Large intestine (tissue), 12 donors: Measurements from ENCODE around the gene HEG1. TPM values are rescaled to one million over a fixed set of nuclear protein-coding genes. Genes with fewer than 3 reads are reported as not detected.
A peak's percentile ranks its signal among the peaks of the same experiment; 100 is the strongest.

Experiments used
- DNase-seq, 2 donors: peaks; one replicate each; pipeline versions ENCODE4 v3.0.0 to v3.0.0-alpha.2; 2013
- H3K27ac ChIP-seq: one replicate; pipeline ENCODE4 v1.5.1; 2013; ENCODE audit warnings: low read length
- H3K27me3 ChIP-seq: 2 replicates; pipeline ENCODE4 v1.6.1; 2013; ENCODE audit warnings: low read length; ENCODE audit not compliant: control insufficient read depth, insufficient read depth
- H3K36me3 ChIP-seq: 2 replicates; pipeline ENCODE4 v1.6.1; 2013; ENCODE audit warnings: low read length; ENCODE audit not compliant: control insufficient read depth, insufficient read depth
- H3K4me1 ChIP-seq: one replicate; pipeline ENCODE4 v1.6.1; 2013; ENCODE audit warnings: low read length; ENCODE audit not compliant: control insufficient read depth, insufficient read depth
- H3K4me3 ChIP-seq: one replicate; pipeline ENCODE4 v1.5.1; 2013; ENCODE audit warnings: low read length
- H3K9me3 ChIP-seq: one replicate; pipeline ENCODE4 v1.6.1; 2013; ENCODE audit warnings: mild to moderate bottlenecking, low read depth, low read length, moderate library complexity; ENCODE audit not compliant: control insufficient read depth
- WGBS: methylation state at CpG from one replicate; pipeline ENCODE4 v1.1.5; 2013; ENCODE audit warnings: low lambda C conversion rate; ENCODE audit not compliant: insufficient coverage; 5-methylcytosine and 5-hydroxymethylcytosine counted together
- long read RNA-seq, 11 donors: transcript quantifications; one replicate each; lab custom pipeline, GENCODE V29; 2026
- polyA plus RNA-seq: library from polyadenylated mRNA; unstranded; fragments of 120-200 nt; gene quantifications from one replicate; pipeline ENCODE4 v1.2.1, GENCODE V29; 2013

The HEG1 gene, protein sequence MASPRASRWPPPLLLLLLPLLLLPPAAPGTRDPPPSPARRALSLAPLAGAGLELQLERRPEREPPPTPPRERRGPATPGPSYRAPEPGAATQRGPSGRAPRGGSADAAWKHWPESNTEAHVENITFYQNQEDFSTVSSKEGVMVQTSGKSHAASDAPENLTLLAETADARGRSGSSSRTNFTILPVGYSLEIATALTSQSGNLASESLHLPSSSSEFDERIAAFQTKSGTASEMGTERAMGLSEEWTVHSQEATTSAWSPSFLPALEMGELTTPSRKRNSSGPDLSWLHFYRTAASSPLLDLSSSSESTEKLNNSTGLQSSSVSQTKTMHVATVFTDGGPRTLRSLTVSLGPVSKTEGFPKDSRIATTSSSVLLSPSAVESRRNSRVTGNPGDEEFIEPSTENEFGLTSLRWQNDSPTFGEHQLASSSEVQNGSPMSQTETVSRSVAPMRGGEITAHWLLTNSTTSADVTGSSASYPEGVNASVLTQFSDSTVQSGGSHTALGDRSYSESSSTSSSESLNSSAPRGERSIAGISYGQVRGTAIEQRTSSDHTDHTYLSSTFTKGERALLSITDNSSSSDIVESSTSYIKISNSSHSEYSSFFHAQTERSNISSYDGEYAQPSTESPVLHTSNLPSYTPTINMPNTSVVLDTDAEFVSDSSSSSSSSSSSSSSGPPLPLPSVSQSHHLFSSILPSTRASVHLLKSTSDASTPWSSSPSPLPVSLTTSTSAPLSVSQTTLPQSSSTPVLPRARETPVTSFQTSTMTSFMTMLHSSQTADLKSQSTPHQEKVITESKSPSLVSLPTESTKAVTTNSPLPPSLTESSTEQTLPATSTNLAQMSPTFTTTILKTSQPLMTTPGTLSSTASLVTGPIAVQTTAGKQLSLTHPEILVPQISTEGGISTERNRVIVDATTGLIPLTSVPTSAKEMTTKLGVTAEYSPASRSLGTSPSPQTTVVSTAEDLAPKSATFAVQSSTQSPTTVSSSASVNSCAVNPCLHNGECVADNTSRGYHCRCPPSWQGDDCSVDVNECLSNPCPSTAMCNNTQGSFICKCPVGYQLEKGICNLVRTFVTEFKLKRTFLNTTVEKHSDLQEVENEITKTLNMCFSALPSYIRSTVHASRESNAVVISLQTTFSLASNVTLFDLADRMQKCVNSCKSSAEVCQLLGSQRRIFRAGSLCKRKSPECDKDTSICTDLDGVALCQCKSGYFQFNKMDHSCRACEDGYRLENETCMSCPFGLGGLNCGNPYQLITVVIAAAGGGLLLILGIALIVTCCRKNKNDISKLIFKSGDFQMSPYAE (N-terminal part only)
- 15.0 TPM for polyA plus RNA-seq
- long read RNA-seq, donor 1 = 0 reads
- long read RNA-seq, donor 2, partial matches to known transcripts = 0 of 1 reads
- long read RNA-seq, donor 2, other reads (novel, unspliced or antisense) = 0 of 1 reads
- long read RNA-seq, donor 3 = 0 reads
- long read RNA-seq, donor 4 = 0 reads
- long read RNA-seq, donor 5, full-length matches to known transcripts = 1 of 1 reads
- long read RNA-seq, donor 5, partial matches to known transcripts = 0 of 1 reads
- long read RNA-seq, donor 5, other reads (novel, unspliced or antisense) = 0 of 1 reads
- long read RNA-seq, donor 6 = 0 reads
- long read RNA-seq, donor 7 = 0 reads
- long read RNA-seq, donor 8, partial matches to known transcripts = 5 of 5 reads
- long read RNA-seq, donor 8, other reads (novel, unspliced or antisense) = 0 of 5 reads
- long read RNA-seq, donor 9, partial matches to known transcripts = 0 of 1 reads
- long read RNA-seq, donor 9, other reads (novel, unspliced or antisense) = 0 of 1 reads
- long read RNA-seq, donor 10 = 0 reads
- long read RNA-seq, donor 11 = 0 reads

DNA sequence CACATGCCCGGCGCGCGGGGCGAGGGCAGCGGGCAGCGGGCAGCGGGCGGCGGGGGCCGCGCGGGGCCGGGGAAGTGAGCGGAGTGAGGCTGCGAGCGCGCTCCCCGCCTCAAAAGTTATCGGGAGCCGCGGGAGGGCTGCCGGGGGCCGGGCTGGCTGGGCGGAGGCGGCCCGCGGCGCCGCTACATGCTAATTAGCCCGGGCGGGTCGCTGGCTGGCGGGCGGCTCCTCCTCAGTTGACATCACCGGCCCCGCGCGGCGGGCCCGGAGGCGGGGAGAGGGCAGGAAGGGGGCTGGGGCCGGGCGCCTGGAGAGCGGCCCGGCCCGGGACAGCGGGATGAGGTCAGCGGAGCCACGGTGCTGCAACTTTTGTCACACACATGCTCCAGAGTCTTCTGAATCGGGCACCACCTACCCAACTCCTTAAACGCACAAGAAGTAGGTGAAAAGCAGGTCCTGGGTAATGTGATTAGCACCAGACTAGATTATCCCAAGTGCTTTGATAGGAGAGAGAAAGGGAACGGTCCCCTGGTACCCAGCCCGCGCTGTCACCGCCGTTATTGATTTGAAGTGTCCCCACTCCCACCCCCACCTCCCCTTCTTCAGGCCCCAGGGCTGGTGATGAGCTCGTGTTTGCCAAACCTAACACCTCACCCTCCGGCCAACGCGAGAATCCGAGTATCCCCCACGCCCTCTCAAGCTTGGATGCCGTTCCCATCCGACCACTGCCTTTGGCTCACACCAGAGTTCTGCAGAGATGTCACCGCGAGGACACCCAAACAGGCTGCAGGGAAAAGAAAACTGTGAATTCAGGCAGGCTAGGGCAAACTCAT, at the start of gene HEG1:
Gene HEG1 (minus strand): TSS at position 85 of the 833 bp plus-strand sequence. CDS start 107 bp downstream, outside the sequence.
- peak within 1 kb of the TSS; percentile 37 for H3K4me3 ChIP-seq
- H3K27me3 ChIP-seq = peaks cover 15% of the 10 kb centered on the region
- DNase-seq = peak; percentile 68 to 83
- peaks cover 19% of the 10 kb centered on the region for H3K4me1 ChIP-seq
- H3K36me3 ChIP-seq = no peaks in the 10 kb centered on the region
- H3K9me3 ChIP-seq = no peaks in the 10 kb centered on the region
- no CpG with 5 or more reads among the region's 67 CpGs for WGBS
- H3K27ac ChIP-seq = peak within 1 kb of the TSS; percentile 45

DNA sequence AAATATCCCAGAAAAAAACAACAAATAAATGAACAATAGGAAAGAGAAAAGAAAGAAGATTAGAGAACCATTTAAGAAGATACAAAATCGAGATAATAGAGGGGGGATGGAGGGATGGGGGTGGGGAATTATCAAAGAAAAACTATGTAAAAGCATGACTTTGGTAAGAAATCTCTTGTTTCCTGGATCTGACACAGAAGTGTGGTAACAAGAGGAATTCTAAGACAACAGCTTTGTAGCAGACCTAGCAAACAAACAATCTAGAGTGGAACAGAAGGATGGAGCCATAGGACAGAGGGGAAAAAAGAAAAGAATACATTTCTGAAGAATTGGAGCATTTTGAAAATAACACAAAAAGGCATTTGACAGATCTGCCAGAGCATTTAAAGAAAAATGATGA, 49.3 kb upstream of the HEG1 start:
- Histone ChIP-seq H3K27ac (no peak overlapping the region), H3K4me3 (no peak overlapping the region), H3K36me3 (peaks cover 14% of the 10 kb centered on the region), H3K27me3 (no peaks in the 10 kb centered on the region), H3K9me3 (peaks cover 4% of the 10 kb centered on the region), H3K4me1 (no peaks in the 10 kb centered on the region)
- no peak for DNase-seq
- WGBS = 92% methylated on average over 1 of the region's 1 CpG

DNA sequence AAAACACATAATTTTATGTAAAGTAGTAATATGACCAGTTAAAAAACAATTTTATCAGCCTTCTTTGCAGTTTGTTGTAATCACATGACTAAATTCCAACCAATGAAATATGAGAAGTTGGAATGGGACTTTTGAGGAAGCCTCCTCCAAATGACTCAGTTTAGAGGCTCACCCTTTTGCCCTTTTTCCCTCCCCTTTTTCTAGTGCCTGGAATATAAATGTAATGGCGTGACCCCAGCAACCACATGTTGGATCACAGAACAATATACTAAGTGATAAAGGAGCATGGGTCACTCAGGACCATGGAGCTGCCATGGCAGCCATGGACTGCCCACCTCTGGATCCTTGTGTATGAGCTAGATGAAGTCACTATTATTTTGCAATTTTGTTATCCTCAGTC, 48.8 kb upstream of the HEG1 start:
- WGBS = no CpG with 5 or more reads among the region's 1 CpG
- H3K36me3 ChIP-seq = peaks cover 12% of the 10 kb centered on the region
- peaks cover 7% of the 10 kb centered on the region for H3K9me3 ChIP-seq
- DNase-seq = no peak
- no peak overlapping the region for H3K27ac ChIP-seq
- no peaks in the 10 kb centered on the region for H3K4me1 ChIP-seq
- no peaks in the 10 kb centered on the region for H3K27me3 ChIP-seq
- no peak overlapping the region for H3K4me3 ChIP-seq

DNA sequence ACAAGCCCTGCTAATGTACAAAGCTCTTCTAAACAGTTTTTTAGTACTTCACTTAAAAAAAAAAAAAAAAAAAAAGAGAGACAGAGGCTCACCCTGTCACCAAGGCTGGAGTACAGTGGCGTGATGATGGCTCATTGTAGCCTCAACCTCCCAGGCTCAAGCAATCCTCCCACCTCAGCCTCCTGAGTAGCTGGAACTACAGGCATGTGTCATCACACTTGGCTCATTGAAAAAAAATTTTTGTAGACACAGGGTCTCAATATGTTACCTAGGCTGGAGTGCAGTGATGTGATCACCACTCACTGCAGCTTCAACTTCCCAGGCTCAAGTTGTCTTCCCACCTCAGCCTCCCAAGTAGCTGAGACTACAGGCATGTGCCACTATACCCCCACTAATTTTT, 47.6 kb upstream of the HEG1 start:
- Histone ChIP-seq H3K9me3 (peaks cover 8% of the 10 kb centered on the region), H3K4me3 (no peak overlapping the region), H3K27me3 (no peaks in the 10 kb centered on the region), H3K27ac (no peak overlapping the region), H3K4me1 (no peaks in the 10 kb centered on the region), H3K36me3 (peaks cover 9% of the 10 kb centered on the region)
- WGBS = no CpG with 5 or more reads among the region's 1 CpG
- no peak for DNase-seq

DNA sequence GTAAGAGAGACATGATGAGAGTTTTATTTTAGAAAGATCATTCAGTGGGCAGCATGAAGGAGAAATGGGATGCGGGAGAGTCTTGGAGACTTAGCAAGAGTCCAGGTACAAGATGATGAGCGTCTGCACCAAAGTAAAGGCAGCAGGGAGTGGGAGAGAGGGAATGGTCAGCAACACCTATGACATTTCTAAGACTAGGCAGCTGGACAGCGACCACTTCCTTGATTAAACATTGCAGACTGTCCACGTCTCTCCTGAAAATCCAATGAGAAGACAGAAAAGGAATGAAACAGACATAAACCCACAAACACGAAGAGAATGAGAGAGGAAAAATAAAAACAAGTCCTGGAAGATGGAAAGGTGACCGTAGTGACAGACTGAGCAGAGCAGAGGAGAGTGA, 46.7 kb upstream of the HEG1 start:
- H3K27ac ChIP-seq = no peak overlapping the region
- no peaks in the 10 kb centered on the region for H3K27me3 ChIP-seq
- H3K4me1 ChIP-seq = no peaks in the 10 kb centered on the region
- no peak for DNase-seq
- no peak overlapping the region for H3K4me3 ChIP-seq
- H3K36me3 ChIP-seq = peaks cover 5% of the 10 kb centered on the region
- WGBS = 80% methylated on average over 4 of the region's 6 CpGs
- H3K9me3 ChIP-seq = peaks cover 8% of the 10 kb centered on the region

DNA sequence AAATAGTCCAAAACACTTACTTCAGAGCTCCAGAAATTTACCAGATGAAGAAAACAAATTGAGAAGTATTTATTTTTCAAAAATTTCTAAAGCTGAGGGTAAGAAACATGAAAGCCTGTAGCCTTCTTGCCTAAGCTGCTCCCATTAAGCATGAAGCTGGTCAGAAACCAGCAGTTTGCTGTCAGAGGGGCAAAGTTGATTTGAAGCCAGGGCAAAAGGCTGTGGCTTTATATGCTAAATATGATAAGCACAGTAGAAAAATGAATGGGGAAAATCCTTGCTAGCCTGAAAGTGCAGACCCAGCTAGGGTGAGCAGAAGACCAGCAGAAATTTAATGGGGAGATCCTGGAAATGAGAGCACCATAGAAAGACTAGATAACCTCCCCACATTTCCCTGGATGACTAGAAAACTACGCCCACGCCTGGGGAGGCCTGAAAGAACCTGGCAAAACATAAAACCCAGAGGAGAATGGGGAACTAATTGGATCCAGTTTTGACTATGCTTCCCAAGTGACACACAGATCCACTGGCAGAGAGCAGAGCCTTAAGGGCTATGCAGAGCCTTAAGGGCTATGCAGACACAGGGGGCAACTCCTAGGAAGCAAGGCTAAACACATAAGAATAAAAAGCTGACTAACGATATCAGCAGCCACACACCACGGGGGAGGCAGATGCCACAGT, 43.0 kb upstream of the HEG1 start:
- H3K4me3 ChIP-seq = no peak overlapping the region
- H3K27me3 ChIP-seq = no peaks in the 10 kb centered on the region
- H3K4me1 ChIP-seq = no peaks in the 10 kb centered on the region
- peaks cover 4% of the 10 kb centered on the region for H3K9me3 ChIP-seq
- H3K36me3 ChIP-seq = peaks cover 8% of the 10 kb centered on the region
- no CpG with 5 or more reads among the region's 4 CpGs for WGBS
- DNase-seq = no peak
- H3K27ac ChIP-seq = no peak overlapping the region

DNA sequence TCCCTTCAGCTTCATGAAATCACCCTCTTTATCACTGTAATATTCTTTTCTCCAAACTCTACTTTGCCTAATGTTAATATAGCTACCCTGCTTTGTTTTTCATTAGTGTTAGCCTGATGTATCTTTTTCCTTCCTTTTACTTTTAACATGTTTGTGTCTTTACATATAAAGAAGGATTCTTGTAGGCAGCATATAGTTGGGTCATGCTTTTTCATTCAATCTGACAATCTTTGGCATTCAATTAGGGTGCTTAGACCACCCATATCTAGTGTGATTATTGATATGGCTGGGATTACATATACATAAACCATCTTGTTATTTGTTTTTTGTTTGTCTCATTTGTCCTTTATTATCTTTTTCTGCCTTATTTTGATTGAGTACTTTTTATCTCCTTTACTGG, 34.9 kb upstream of the HEG1 start:
- Histone ChIP-seq H3K4me3 (no peak overlapping the region), H3K9me3 (no peaks in the 10 kb centered on the region), H3K4me1 (no peaks in the 10 kb centered on the region), H3K27ac (no peak overlapping the region), H3K36me3 (peaks cover 12% of the 10 kb centered on the region), H3K27me3 (no peaks in the 10 kb centered on the region)
- no peak for DNase-seq

DNA sequence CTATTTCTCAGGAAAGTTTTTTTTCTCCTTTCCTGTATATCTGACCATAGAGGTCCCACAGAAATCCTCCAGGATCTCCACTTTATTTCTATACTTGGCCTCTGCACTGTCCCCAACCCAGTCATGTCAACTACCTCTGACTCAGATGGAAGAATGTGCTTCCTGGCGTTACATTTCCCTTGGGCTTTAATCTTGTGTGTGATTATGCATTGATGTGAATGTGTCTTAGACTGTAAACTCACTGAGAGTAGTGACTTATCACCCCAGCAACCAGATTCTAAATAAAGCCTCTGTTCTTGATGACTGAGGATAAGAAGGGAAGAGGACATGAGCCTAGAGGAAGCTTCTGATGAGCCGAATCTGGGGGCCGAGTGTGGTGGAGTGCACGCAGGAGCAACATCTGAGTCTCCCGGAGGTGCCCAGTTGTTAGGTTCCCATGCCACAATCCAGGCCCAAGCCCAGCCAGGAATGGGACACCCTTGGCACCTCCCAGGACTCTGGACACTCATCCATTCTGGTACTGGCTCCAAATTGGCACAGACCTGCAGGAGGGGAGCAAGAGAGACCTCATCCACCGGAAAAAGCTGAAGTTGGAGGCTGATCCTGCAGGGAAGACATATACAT, 32.1 kb upstream of the HEG1 start:
- Histone ChIP-seq H3K27me3 (no peaks in the 10 kb centered on the region), H3K9me3 (no peaks in the 10 kb centered on the region), H3K27ac (no peak overlapping the region), H3K4me1 (no peaks in the 10 kb centered on the region), H3K36me3 (peaks cover 11% of the 10 kb centered on the region), H3K4me3 (no peak overlapping the region)
- DNase-seq = no peak
- no CpG with 5 or more reads among the region's 6 CpGs for WGBS
